GM21786 (cell line): Measurements from ENCODE around the gene SLC22A3.
"Not testable (repeated sequence)": the region's sequence is repeated elsewhere in the genome, so short reads cannot be mapped to it uniquely, and the experiment has no call there.

Experiments
- ATAC-seq: cut with Tn5 transposase; IDR thresholded peaks from one replicate; pipeline ENCODE4 v1.9.1; 2021; ENCODE audit not compliant: unreplicated experiment

Gene SLC22A3, protein sequence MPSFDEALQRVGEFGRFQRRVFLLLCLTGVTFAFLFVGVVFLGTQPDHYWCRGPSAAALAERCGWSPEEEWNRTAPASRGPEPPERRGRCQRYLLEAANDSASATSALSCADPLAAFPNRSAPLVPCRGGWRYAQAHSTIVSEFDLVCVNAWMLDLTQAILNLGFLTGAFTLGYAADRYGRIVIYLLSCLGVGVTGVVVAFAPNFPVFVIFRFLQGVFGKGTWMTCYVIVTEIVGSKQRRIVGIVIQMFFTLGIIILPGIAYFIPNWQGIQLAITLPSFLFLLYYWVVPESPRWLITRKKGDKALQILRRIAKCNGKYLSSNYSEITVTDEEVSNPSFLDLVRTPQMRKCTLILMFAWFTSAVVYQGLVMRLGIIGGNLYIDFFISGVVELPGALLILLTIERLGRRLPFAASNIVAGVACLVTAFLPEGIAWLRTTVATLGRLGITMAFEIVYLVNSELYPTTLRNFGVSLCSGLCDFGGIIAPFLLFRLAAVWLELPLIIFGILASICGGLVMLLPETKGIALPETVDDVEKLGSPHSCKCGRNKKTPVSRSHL

DNA sequence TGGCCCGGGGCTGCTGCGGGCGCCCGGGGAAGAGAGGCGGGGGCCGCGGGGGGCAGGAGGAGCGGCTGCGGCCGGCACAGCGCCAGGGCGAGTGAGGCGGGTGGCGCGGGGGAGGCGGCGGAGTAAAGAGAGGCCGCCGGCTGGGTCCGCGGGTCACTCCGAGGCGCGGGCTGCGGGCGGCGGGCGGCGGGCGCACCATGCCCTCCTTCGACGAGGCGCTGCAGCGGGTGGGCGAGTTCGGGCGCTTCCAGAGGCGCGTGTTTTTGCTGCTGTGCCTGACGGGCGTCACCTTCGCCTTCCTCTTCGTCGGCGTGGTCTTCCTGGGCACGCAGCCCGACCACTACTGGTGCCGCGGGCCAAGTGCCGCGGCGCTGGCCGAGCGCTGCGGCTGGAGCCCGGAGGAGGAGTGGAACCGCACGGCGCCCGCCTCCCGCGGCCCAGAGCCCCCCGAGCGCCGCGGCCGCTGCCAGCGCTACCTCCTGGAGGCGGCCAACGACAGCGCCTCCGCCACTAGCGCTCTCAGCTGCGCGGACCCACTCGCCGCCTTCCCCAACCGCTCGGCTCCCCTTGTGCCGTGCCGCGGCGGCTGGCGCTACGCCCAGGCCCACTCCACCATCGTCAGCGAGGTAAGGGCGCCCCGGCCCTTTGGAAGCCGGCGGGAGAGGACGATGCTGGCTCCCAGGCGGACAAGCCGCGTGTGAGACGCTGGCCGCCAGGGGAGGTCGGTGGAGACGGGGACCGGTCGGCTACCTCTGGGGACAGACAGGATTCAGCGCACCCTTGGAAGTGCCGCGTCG is at the start of gene SLC22A3:
Gene SLC22A3, plus strand, starts transcription at position 156 of the 797 bp plus-strand sequence. Its CDS starts 42 bp downstream, at position 198.
- ATAC-seq, result no peak

DNA sequence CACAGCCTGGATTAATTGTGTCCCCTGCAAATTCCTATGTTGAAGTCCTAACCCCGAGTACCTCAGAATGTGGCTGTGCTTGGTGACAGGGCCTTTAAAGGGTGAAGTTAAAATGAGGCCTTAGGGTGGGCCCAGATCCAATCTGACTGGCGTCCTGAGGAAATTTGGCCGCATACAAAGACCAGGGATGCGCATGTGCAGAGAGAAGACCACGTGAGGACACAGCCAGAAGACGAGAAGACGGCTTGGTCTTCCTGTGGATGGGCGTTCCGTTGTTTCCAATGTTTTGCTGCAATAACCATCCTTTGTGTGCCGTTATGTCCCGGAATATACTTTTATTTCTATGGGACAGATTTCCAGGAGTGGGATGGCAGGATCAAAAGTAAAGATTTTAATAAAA is 48.6 kb upstream of the SLC22A3 start:
- no peak for ATAC-seq

DNA sequence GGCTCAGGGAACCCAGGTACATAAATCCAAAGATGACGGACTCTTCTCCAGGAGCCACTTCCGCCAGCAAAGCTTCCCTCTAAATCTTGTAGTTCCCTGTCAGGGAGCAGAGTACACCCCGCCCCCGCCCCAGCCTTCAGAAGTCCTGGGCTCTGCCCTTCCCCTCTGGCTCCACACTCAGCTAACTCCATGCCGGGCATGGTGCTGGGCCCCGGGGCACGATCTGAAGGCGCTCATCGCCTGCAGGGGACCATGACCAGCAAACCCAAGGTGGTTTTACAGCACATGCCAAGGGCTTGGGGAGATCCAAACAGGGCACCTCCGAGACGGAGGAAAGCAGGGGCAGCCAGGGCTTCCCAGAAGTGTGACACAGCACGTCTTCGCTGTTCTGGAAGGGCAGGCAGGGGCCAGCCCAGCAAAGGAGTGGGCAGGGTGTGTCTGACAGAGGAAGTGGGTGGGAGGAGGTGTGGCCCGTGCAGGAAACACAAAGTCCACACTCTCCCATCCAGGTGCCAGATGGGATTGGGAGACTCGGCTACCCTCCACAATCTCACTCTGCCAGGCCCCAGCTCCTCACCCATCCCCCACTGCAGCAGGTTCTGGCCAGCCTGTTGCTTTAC is 48.0 kb upstream of the SLC22A3 start:
- ATAC-seq, result no peak

DNA sequence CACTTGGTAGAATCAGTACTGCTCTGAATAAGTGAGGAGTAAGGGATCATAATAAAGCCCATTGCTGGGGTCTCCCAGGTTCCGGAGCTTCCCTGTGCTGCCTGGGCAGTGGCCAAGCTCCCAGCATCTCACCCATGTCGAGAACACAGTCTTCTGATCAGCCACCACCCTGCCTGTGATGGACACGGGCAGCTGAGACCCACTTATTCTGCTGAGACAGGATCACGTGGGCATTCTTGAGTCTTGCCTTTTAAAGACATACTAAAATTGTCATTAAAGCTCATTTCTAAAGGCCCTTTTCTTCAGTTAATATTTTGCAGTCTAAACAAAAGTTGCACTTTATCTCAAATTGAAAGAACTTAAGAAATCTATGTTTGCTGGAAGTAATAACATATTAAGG is 46.8 kb upstream of the SLC22A3 start:
- ATAC-seq, result no peak

DNA sequence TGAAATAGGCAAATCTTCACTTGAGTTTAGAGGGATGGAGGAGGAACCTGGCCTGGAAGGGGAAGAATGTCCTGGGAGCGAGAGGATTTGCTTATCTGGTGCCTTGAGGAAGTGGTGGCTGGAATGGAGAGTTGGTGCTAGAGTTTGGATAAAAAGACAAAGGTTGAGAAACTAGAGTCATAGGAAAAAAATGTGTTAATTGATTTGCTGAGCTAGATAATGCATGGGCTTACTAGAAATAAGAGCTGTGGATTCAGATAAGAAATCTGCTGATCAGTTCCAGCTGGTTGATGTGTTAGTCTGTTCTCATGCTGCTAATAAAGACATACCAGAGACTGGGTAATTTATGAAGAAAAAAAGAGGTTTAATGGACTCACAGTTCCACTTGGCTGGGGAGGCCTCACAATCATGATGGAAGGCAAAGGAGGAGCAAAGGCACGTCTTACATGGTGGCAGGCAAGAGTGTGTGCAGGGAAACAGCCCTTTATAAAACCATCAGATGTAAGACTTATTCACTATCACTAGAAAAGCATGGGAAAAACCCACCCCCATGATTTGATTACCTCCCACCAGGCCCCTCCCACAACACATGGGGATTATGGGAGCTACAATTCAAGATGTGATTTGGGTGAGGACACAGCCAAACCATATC is 45.6 kb upstream of the SLC22A3 start:
- ATAC-seq, result not testable (repeated sequence)

DNA sequence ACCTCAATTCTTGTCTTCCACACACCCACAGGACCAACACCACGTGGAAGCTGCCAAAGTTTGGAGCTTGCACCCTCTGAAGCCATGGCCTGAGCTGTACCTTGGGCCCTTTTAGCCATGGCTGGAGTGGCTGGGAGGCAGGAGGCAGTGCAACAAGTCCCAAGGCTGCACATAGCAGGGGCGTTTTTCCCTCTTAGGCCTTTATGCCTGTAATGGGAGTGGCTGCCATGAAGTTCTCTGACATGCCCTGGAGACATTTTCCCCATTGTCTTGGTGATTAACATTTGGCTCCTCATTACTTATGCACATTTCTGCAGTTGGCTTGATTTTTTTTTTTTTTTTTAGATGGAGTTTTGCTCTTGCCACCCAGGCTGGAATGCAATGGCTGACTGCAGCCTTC is 44.4 kb upstream of the SLC22A3 start:
- ATAC-seq, result no peak

DNA sequence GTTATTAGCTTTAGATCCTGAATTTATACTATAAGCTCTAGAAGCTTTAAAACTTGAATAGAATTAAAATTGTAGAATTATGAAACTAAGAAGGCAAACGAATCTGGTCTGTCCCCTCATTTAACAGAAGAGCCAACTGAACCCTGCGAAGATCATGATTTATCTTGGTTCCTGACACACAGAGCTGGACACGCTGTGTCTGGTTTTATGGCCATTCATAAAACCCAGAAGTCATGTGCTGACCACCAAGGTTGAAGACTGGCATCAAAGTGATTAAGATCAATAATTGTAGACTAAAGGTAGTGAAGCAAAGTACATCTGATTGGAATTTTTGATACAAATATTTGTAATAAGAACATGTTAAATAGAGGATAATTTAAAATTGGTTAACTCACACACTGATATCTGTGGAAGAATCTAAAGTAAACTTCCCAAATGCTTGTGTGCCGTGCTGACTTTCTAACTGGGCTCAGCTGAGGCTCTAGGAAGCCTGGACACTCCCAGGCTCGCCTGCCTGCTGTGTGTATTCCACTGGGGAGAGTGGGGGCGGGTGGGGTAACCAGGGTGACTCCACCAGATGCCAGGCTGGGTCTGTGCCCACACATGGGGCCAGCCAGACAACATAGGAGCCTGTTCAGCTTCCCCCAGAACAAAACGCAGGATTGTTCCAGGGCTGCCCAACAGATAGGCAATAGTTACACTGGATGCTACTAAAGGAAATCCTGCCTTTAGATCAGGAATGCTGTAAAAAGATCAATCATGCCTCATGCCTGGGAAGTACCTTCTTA is 42.1 kb upstream of the SLC22A3 start:
- no peak for ATAC-seq

DNA sequence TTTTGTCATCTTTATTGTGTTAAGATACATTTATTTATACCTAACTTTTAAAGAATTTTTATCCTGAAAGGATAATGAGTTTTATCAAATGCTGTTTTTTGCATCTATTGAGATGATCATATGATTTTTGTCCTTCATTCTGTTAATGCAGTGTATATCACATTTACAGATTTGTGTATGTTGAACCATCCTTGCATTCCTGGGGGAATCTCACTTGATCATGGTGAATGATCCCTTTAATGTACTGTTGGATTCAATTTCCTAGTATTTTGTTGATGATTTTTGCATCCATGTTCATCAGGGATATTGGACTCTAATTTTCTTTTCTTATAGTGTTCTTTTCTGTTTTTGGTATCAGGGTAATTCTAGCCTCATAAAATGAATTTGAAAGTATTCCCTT is 38.5 kb upstream of the SLC22A3 start:
- no peak for ATAC-seq

DNA sequence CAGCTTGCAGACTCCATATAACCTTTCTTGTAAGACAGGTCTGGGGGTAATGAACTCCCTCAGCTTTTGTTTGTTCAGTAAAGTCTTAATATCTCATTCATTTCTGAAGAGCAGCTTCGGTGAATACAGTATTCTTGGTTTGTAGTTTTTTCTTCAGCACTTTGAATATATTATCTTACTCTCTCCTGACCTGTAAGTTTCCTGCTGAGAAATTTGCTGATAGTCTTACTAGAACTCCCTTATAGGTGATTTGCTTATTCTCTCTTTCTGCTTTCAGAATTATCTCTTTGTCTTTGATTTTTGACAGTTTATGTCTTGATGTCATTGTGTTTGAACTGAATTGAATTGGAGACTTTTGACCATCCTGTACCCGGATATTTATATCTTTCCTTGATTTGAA is 35.3 kb upstream of the SLC22A3 start:
- ATAC-seq, result no peak

DNA sequence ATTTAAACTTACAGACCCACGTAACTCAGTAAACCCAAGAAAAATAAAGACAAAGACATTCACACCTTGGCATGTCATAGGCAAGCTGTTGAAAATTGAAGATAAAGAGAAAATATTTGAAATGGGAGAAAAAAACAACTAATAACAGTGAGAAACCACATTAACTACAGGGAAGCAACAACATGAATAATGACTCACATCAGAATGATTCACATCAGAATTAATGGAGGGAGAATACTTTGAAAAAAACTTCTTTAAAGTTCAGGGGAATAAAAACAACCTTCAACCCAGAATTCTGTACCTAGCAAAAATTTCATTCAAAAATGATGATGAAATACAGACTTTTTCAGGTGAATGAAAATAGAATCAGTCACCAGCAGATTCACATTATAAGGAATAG is 32.9 kb upstream of the SLC22A3 start:
- ATAC-seq, result no peak

DNA sequence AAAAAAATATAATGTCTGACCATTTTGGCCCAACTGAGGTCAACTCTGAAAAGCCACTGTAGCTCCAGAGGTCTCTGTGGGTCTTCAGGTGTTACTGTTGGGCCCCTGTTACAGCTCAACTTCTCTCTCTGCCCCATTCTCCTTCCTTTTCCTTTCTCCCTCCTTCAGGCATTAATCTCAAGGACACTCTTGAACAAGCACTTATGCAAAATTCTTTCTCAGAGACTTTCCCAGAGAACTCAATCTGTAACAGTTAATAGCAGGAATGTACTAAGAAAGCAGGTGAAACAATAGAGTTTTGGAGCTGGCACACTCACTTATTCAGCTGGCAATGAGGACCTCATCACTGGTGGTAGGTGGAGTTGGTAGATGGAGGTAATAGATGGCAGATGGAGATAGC is 31.9 kb upstream of the SLC22A3 start:
- ATAC-seq, result no peak

DNA sequence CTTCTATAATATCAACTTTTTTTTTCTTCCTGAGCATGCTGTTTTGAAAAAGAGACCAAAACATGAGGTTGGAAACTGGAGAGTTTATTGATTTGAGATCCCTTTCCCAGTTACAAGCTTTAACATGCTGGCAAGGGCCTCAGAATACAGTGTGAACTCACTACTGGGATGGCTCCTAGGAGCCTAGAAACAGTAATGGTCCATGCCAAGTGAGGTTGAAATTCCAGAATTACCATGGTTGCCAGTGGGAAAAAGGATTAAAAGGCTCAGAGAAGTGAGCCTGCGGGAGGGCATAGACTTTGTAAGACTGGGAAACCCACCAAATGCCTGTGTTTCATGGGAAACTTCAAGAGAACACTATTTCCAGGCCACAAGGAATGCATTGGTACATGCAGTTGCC is 28.9 kb upstream of the SLC22A3 start:
- no peak for ATAC-seq

DNA sequence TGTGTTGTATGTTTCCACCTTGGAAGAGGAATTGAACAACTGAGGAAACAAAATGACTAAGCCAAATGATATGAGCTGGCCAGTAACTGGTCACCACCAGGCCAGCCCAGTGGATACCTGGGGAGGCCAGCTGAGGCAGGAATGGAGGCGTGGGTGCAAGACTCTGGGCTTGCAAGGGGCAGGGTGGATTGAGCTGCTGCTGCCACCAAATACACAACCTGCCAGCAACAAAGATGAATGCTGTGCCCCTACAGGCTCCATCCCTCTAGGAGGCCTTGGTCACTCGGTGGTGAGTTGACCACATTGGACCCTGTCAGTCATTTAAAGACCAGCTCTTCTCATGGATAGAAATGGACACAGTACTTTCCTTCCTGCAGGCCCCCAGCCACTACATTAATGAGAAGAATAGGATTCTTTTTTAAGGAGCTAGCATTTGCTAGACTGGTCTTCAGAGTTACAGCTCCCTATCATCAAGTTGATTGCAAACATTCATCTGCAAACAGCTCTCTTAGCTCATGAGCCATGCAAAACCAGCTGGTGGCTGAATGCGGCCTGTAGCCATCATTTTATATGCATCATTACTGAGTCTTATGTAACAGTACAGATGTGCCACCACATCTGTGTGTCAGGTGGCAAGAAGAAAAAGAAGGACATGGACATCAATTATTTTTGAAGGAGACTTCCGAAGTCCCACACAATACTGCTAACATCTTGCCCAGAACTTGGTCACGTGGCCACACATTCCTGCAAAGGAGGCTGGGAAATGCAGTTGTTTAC is 26.3 kb upstream of the SLC22A3 start:
- no peak for ATAC-seq

DNA sequence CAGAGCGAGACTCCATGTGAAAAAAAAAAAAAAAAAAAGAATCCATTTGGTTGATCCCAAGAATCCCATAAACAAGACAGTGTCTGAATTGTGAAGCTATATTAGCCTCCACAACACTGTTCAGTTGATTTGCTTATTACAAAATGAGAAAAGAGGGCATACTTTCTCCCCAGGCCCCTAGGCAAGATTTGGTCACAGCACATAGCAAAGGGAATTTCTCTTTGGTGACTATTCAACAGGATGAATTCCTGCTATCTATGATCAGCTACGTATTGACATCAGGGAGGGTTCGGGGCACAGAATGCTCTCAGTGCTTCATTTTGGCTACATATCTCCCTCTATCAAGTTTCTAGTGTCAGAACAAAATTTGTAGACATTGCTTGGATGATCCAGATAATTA is 20.2 kb upstream of the SLC22A3 start:
- no peak for ATAC-seq

DNA sequence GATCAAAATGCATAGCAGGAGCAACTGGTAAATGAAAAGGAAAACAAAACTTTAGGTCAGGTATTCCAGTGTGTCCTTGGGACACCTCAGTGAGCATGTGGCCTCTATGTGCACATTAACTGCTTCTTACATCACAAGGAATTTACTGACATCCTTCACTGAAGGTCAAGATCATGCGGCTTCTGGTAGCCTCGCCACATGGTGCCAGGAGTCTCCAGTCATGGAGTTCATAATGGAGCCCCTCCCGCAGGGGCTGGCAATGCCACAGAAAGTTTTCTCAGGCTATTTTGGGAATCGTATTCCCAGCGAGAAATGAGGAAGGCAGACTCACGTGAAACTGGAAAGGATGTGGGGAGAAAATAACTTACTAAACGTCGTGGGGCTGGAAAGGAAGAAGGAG is 19.7 kb upstream of the SLC22A3 start:
- ATAC-seq, result no peak

DNA sequence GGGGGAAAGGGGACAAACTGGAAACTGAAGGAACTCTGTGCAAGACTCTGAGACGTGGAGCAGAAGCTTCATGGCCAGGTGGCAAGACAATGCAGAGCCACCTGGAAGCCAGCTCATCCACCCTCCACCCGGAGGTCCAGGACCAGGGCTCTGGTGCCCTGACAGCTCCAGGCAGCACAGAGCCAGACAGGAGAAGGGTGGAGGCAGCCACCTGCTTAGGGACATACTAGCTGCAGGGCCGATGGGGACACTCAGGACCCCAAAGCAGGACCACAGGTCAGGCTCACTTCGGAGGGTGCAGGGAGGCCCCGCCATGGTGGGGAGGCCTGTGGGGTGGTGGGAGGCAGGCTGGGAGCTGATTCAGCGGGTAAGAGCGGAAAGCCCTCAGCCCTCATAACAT is 19.0 kb upstream of the SLC22A3 start:
- no peak for ATAC-seq

DNA sequence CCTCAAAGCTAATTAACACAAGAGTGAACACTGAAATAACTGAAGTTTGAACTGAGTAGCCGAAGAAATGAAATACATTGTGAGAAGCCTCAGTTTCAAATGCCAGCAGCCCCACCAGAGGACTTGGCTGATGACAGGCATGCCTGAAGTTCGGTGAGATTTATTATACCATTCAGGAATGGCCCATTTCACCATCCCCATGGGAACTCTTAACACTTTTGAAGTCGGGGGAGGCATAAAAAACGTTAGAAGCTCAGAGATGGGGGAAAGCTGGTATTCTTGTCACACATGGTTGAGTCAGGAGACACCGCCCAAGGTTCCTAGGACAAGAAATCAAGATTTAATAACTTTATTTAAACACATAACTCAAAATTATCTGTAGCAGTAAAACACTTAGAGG is 17.6 kb upstream of the SLC22A3 start:
- ATAC-seq, result no peak

DNA sequence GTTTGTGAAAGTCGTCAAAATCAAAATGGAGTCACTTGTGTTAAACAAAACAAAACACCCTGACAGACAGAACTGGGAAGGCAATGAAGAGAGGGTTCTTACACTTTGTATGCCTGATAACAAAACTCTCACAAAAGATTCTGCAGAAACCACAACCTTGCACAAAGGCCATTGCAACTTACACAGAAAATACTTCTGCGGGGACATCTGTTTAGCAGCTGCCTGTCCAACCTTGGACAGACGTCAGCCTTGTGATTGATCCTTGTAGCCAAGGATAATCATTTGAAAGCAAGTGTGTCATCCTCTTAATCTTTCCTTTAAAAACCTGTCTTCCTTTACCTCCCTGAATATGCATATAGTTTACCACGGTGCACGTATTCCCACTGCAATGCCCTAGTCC is 17.0 kb upstream of the SLC22A3 start:
- no peak for ATAC-seq

DNA sequence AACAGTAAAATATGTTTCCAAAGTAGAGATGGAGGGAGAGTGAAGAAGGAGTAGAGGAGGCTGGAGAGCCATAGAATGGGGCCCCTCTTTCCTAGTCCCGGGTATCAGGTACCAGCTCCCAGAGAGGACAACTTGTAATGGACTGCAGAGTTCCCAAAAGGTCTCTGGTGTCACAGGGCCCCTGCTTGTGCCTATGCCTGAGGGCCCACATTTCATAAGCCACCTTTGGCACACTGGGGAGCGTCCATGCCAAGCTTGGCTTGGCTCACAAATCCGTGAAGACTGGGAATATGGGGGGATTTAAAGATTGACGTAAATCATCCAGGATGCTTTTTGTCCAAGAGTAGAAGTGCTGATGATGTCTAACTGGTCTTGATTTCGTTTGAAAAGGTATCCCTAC is 16.4 kb upstream of the SLC22A3 start:
- ATAC-seq, result no peak

DNA sequence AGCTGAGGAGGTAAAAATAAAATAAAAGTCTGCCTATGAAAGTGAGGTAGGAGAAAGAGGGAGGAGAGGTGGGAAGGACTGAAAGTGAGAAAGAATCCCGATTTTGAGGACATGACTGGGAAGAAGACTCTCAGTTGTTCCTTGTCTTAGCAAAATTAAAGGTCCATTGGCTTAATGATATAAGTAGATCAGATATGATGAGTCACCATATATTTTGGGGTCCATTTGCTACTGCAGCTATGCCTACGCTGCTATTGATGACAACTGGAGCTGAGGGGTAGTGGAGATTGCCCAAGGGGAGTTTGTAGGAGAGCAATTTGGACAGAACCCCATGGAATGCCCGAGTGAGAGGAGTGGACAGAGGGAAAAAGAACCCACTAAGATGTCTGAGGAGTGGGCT is 15.1 kb upstream of the SLC22A3 start:
- no peak for ATAC-seq
